ENCODE data around the gene IL18RAP.

IL18RAP gene

GRCh38 chr2:102422910-102423309, at the start of gene IL18RAP:
Gene IL18RAP (plus strand): TSS chr2:102423160. CDS start chr2:102423278, 118 bp downstream.
- DNase-seq (ENCODE audit: extremely low read depth in 1 of 2, low read depth in 1 of 2): no peak

DNA sequence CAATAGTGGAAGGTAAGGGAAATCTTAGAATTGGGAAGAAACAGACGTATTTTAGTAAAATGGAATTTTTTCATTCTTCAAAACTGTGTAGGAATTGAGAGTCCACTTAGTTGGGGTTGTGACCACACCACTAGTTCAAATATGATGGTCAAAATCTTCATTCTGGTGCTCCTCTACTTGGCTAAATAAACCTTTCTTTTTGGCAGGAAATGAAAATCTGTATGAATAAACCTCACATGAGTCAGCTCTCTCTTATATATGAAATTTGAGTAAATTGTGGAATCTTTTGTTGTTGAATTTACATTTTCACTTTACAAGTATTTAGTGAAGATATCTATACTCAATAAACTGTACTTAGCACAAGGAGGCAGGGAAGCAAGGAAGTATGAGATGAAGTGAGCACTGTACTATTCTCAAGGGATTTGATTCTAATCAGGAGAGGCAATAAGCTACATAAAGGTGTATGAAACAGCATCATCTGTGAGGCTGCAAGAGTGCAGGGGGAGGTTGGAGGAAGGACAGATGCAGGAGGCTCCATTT, 46.8 kb upstream of the IL18RAP start:
- DNase-seq (ENCODE audit: extremely low read depth in 1 of 2, low read depth in 1 of 2): no peak

- no peak for DNase-seq (ENCODE audit: extremely low read depth in 1 of 2, low read depth in 1 of 2)
These were observed 39.2 kb upstream of the IL18RAP start for GRCh38 chr2:102383722-102384121.

DNA sequence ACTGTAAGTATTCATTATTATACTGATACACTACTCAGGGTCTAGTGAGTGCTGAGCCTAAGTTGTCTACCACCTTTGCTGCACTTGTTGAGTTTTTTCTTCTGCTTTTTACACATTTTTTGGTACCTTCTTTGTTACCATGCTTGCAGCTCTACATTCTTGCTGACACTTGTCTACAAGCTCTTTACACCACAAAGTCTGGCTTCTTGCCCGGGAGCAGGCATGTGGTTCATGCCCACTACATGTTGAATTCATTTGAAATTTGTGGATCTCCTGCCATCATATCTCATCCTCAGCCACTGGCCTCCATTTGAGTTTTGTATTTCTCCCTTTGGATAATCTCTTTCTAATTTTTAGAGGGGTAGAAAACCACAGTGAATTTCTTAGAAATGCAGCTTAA, 37.4 kb upstream of the IL18RAP start:
- DNase-seq (ENCODE audit: extremely low read depth in 1 of 2, low read depth in 1 of 2): no peak

DNA sequence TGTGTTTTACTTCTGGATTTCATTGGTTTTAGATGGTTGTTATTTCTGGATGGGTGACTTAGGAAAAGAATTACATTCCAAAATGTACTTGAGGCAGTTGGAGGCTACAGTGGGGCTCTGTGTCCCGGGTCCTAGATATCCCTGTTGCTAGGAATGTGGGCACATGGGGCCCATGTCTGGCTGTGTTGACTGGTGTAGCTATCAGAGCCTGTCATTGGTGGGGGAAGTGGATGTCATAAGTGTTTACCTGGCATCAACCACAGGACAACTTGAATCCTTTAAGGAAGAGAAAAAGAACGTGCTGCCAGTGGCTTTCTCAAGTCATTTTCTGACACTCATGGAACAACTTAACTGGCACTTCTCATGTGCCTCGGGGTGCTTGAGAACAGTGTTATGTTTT, 37.0 kb upstream of the IL18RAP start:
- no peak for DNase-seq (ENCODE audit: extremely low read depth in 1 of 2, low read depth in 1 of 2)

DNA sequence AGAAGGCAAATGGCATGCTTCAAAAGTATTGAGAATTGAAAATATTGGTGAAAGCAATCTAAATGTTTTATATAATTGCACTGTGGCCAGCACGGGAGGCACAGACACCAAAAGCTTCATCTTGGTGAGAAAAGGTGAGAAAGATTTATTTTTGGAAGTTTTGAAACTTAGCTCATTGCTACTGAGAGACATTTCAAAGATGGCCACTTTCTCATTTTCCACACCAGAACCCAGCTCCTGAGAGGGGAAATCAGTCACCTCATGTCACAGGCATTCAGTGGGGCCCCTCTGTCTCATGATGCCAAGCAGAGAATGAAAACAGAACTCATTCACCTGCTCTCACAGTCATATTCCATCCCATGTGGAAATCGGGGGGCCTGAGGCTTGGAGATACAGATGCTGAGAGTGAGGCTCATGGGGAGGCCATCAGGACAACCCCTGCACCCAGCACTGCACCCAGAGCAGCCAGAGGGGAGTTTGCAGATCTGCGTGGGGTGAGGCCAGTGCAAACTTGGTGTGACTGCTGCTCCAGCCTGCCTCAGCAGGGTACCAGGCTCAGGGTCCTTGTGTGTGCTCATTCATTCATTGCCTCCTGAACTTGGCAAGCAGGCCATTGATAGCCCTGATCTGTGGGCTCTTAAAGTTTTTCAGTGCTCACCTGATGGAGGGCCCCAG, 36.0 kb upstream of the IL18RAP start:
- no peak for DNase-seq (ENCODE audit: extremely low read depth in 1 of 2, low read depth in 1 of 2)

DNA sequence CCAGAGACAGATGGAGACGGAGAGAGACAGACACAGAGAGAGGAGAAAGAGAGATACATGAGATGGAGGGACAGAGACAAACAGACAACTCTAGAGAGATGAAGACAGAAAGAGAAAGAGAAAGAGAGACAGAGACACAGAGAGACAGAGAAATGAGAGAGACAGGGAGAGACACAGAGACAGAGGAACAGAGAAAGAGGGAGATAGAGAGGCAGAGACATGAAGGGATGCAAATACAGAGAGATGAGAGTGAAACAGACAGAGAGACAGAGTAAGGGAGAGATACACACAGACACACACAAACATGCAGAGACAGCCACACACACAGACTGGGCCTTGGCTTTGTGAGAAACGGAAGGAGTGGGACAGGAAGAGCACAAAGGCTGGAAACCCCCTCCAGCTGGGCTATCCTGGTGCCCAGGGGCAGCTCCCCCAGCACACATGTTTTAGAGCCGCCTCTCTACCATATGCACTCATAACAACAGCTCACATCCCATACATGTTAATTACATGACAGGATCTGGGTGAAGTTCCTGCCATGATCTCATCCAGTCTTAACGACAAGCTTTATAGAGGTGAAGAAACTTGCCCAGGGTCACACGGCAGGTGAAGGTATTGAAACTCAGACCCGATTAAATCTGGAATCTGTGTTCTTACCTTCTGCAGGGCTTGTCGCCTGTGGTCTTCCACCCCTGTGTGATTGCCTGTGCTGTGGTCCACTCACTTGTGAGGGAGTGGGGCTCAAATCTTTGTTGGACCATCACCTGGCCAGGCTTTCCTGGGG, 35.0 kb upstream of the IL18RAP start:
- no peak for DNase-seq (ENCODE audit: extremely low read depth in 1 of 2, low read depth in 1 of 2)

DNA sequence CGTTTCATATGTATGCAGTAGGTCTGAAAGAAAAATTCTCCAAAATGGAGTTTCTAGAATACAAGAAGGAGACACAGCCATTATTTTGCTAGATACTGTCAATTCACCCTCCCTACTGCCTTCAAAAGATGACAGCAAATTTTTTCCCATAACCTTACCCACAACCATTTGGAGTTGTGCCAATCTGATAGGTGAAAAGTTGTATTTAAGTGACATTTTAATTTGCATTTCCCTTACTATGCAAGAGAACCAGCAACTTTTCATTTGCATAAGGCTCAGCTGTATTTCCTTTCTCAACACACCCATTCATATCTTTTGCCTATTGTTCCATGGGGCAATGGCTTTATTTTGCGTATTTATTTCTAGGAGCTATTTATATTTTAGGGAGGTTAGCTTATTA, 31.4 kb upstream of the IL18RAP start:
- no peak for DNase-seq (ENCODE audit: extremely low read depth in 1 of 2, low read depth in 1 of 2)

DNA sequence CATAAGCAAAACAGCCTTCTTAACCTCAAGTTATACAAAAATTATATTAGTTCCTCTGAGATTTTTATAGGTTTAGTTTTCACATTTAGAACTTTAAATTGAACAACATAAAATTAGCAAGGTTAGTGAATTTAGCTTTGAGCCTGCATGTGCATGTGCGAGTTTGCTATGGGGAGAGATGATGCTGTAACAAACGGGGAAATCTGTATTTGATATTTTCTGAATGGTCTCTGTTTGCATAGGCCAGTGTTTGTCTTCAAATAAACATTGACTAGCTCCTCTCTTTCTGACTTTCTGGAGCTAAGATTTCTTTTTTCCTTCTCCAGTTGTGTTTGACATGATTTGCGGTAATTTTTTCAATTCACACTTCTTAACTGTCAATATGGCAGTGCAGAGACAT, 30.9 kb upstream of the IL18RAP start:
- DNase-seq (ENCODE audit: extremely low read depth in 1 of 2, low read depth in 1 of 2): no peak

- DNase-seq (ENCODE audit: extremely low read depth in 1 of 2, low read depth in 1 of 2): no peak
These were observed 30.0 kb upstream of the IL18RAP start for GRCh38 chr2:102392942-102393341.

GRCh38 chr2:102396012-102396411, 26.9 kb upstream of the IL18RAP start:
- DNase-seq (ENCODE audit: extremely low read depth in 1 of 2, low read depth in 1 of 2): no peak

DNA sequence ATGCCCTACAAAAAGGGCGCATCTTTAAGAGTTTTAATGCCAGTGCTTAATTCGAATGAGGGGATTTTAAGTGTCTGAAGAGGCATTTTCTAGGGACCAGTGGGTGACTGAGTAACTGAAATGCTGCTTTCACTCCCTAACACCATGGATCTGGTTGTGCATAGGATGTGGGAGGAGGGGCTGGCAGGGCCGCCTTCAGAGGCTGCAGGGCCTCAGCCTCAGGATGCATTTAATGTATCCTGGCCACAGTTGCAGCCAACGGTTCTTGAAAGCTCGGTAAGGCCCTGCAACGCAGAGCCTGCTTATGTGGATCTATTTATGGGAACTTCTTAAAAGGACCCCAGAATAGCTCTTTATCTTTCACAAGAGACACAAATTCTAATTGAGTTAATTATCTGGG, 25.8 kb upstream of the IL18RAP start:
- no peak for DNase-seq (ENCODE audit: extremely low read depth in 1 of 2, low read depth in 1 of 2)

GRCh38 chr2:102399499-102400141, 23.3 kb upstream of the IL18RAP start:
- DNase-seq (ENCODE audit: extremely low read depth in 1 of 2, low read depth in 1 of 2): no peak

DNA sequence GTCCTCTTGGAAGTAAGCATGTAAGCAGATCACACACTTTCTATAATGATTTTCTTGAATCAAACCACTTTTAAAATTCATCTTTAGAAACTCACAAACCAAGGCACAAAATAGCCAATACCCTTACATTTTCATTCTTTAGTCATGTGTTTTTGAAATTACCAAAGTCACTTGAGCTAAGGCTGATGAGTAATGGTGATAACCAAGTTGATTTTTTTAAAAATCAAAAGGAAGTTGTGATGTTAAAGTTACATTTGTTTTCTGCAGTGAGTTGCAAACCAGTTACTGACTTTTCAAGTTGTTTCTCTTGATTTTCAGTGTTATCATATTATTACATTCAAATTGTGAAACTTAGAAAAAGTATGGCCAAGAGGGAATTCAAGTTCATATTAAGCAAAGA, 21.5 kb upstream of the IL18RAP start:
- no peak for DNase-seq (ENCODE audit: extremely low read depth in 1 of 2, low read depth in 1 of 2)

DNA sequence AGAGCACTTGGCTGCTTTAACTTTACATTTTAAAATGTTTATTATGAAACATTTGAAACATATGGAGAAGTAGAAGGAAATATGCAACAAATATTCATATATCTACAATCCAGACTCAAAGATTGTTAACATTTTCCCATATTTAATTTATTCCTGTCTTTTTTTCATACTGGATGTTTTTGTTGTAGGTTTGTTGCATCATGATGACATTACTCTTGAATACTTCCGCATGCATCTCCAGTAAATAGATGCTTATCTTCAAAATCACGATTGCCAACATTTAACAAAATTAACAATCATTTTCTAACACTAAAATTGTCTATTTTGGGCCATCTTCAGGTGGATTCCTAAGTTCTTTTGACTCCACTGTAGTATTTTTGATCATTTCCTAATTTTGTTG, 21.1 kb upstream of the IL18RAP start:
- no peak for DNase-seq (ENCODE audit: extremely low read depth in 1 of 2, low read depth in 1 of 2)

GRCh38 chr2:102410952-102411351, 12.0 kb upstream of the IL18RAP start:
- DNase-seq (ENCODE audit: extremely low read depth in 1 of 2, low read depth in 1 of 2): no peak

GRCh38 chr2:102412199-102412598, 10.8 kb upstream of the IL18RAP start:
- no peak for DNase-seq (ENCODE audit: extremely low read depth in 1 of 2, low read depth in 1 of 2)

- no peak for DNase-seq (ENCODE audit: extremely low read depth in 1 of 2, low read depth in 1 of 2)
These were observed 5.0 kb upstream of the IL18RAP start for GRCh38 chr2:102417946-102418345.

- DNase-seq (ENCODE audit: extremely low read depth in 1 of 2, low read depth in 1 of 2): no peak
These were observed 4.5 kb upstream of the IL18RAP start for GRCh38 chr2:102418421-102418961.

DNA sequence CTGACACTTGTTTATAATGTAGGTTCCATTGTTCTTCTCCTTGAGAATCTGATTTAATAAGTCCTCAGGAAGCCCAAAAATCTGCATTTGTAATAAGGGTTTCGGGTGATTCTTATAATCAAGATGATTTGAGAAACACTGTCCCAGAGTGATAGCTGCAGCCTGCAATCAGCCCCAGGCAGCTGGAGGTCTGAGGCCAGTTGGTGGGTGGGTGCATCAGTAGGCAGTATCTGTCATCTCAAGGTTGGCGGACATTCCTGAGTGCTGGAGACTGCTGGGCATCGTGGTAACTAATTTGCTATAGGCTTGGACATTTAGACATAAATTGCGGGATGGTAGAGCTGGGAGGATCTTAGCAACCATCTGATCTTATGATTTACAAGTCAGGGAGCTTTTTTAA, 2.7 kb upstream of the IL18RAP start:
- no peak for DNase-seq (ENCODE audit: extremely low read depth in 1 of 2, low read depth in 1 of 2)
